ENCODE data around the gene CYP2W1.

CYP2W1 gene

DNA sequence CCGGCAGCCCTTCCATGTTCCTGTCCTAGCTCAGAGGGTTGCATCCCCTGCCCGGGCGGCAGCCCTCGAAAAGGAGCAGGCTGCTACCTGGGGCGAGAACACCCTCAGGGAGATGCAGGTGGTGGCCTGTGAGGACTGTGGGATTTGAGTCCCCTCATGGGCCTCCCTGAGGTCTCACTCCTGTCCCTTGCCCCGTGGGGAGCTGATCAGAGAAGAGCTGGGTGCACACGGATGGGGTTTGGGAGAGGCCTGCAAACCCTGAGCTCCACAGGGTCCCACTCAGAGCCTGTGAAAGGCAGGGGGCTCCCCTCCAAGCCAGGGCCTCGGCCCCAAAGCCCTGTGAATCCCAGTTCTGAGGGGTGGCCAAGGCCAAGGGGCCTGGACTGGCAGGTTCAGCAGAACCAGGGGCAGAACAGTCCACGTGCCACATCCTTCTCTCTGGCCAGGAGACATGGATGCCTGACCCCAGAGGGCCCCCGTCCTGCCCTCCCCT is 424 bp upstream of the CYP2W1 start:
- no peak for DNase-seq (ENCODE audit: low read depth in 2 of 2)

DNA sequence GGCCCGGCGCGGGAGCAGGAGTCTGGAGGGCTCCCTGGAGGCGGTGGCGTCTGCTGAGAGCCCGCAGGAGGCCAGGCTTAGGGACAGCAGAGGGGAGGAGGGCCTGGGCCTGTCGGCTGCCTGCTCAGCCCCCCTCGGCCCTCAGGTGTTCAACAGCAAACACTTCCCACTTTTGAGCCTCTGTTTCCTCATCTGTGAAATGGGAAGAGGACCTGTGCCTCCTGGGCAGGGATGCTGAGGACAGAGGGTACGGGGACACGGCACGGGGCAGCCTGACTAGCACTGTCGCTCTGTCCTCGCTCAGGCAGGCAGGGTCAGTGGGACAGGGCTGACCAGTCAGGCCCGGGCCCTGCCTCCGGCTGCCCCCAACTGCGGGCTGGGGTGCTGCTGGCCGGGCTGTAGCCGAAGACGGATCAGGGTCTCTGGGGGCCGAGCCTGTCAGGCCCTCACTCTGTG is 663 bp downstream of the CYP2W1 start:
- no peak for DNase-seq (ENCODE audit: low read depth in 2 of 2)

DNA sequence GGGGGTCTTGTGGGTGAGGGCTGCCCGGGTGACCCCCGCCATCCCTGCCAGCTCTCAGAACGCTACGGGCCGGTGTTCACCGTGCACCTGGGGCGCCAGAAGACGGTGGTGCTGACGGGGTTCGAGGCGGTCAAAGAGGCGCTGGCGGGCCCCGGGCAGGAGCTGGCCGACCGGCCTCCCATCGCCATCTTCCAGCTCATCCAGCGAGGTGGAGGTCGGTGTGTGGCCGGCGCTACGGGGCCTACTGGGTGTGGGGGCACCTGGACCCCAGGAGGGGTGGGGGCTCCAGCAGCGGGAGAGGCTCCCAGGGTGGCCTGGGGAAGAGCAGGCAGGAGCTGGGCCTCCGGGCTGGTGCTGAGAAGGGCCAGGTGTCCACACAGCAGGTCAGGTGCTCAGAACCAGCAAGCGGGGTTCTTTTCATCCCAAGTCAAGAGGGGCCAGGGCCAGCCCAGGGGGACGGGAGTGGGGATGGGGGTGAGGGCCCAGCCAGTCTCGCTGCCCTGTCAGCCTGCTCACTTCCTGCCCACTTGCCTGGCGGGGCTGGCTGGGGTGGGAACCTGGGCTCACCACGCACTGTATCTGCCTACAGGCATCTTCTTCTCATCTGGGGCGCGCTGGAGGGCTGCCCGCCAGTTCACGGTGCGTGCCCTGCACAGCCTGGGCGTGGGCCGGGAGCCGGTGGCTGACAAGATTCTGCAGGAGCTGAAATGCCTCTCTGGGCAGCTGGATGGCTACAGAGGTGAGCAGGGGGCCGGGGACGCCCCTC is 1.6 kb downstream of the CYP2W1 start:
- DNase-seq (ENCODE audit: low read depth in 2 of 2) = no peak

DNA sequence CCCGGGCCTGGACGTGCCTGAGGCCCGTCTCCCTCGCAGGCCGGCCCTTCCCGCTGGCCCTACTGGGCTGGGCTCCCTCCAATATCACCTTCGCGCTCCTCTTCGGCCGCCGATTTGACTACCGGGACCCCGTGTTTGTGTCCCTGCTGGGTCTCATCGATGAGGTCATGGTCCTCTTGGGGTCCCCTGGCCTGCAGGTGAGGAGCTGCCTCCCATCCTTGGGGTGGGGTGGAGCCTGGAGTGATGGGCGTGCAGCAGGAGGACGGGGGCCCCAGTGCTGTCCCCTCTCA is 2.1 kb downstream of the CYP2W1 start:
- DNase-seq (ENCODE audit: low read depth in 2 of 2) = no peak

- DNase-seq (ENCODE audit: low read depth in 2 of 2) = no peak
Measured at GRCh38 chr7:985915-986741, 3.1 kb downstream of the CYP2W1 start.

DNA sequence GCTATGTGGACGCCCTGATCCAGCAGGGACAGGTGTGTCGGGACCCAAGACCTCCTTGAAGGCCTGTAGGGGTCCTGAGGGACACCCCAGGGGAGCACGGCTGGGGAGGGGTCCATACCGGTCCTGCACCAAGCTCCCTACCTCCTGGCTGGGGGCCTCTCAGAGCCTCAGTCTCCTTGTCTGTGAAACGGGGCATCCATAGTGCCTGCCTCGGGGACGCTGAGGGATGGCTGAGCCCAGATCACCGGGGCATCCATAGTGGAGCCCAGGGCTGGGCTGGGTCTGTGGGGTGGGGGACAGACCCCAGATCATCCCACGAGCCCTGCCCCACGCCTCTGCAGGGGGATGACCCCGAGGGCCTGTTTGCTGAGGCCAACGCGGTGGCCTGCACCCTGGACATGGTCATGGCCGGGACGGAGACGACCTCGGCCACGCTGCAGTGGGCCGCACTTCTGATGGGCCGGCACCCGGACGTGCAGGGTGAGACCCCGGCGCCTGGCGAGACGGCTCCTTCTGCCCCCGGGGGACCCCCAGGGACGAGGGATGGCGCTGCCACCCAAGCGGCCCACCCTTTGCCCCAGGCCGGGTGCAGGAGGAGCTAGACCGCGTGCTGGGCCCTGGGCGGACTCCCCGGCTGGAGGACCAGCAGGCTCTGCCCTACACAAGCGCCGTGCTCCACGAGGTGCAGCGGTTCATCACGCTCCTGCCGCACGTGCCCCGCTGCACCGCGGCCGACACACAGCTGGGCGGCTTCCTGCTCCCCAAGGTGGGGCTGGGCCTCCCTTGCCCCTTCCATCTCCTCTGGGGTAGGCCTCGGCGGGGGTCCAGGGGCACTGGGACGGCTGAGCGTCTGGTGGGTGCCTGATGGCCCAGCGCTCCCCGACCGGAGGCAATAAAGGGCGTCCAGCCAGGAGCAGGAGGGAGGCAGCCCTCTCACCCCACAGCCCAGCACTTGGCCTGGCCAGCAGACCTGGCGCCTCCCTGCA is 4.1 kb downstream of the CYP2W1 start:
- DNase-seq (ENCODE audit: low read depth in 2 of 2) = no peak

- DNase-seq (ENCODE audit: low read depth in 2 of 2) = no peak
Measured at GRCh38 chr7:987909-988308, 4.9 kb downstream of the CYP2W1 start.

DNA sequence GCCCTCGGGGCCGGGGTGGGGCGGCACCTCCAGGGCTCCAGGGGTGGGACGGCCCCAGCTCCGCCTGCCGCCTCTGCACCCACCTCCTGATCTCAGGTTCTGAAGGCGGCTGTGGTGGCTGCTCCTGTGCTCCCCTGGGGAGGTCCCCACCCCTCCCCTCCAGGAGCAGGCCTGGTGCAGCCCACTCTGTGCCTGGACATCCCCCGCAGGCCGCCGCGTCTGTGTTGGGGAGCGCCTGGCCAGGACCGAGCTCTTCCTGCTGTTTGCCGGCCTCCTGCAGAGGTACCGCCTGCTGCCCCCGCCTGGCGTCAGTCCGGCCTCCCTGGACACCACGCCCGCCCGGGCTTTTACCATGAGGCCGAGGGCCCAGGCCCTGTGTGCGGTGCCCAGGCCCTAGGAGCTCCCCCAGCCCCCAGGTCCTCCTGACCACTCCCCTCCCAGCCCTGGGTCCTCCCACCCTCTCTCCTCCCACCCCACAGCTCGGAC is 5.5 kb downstream of the CYP2W1 start:
- no peak for DNase-seq (ENCODE audit: low read depth in 2 of 2)

- no peak for DNase-seq (ENCODE audit: low read depth in 2 of 2)
Measured at GRCh38 chr7:988963-989529, 6.1 kb downstream of the CYP2W1 start.

- no peak for DNase-seq (ENCODE audit: low read depth in 2 of 2)
Measured at GRCh38 chr7:990352-990932, 7.5 kb downstream of the CYP2W1 start.

DNA sequence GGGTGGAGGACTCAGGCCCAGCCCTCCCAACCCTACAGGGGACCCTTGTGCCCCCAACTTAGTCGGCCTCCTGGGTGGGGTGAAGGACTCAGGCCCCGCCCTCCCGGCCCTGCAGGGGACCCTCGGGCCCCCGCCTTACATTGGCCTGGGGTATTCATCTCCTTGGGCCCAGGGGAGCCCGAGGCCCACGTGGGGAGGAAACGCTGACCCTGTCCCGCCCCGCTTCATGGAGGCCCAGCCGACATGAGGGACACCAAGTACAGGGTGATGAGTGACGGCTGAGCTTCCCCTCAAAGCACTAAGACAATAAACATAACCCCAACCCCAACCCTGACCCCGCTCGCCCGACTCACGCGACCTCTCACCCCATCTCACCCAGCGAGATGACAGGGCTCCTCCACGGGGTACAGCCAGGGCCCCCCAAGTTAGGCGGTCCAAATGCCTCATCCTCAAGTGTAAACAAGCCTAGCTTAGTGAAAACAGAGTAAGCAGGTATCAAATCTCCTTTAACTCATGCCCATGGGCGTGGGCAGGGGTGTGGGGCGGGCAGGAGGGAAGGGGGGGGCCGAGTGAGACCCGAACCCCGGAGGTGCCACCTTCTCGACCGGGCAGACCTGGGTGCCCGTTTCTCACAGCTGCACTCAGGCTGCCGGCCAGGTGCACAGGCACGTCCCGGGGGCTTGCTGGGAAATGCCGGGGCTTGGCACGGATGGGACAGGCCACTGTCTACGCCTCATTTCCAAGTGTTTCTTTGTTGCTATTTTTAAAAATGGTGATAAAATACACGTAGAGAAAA is 8.2 kb downstream of the CYP2W1 start:
- DNase-seq (ENCODE audit: low read depth in 2 of 2) = no peak

DNA sequence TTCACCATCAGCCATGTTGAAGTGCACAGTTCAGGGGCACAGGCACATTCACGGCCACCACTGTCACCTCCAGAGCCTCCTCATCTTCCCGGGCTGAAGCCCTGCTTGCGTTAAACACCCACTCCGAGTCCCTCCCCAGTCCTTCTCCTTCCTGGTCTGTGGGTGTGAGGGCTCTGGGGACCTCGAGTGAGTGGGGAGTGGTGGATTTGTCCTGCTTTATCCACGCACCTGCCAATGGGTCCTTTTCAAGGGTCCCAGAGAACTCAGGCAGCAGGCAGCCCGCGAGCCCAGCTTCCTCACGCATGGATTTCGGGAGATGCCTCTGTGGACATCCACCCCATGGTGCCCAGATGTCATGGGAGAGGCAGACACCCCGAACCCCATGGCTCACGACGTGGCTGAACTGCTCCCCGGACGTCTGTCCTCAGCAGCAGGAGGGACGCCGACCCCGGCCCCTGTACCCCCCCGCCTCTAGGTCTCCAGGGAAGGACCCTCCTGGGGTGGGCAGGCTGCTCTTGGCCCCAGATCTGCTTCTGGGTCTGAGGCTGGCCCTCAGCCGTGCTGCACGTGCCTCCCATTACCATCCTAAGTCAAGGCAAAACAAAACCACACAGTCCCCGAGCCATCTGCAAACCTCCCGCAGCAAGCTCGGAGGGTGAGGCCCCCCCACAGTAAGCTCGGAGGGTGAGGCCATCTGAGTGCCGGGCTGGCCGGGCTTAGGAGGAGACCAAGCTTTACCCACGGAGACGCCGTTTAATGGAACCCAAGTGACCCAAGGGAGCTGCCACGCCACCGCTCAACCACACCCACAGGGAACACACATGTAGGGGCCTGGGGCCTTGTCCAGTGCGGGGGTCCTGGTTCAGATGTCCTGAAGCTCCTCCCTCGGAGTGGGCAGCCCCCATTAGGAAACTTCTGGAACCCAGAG is 9.0 kb downstream of the CYP2W1 start:
- DNase-seq (ENCODE audit: low read depth in 2 of 2) = no peak

GRCh38 chr7:992709-993607 is 10.0 kb downstream of the CYP2W1 start:
- peak; percentile 86 to 88 for DNase-seq (ENCODE audit: low read depth in 2 of 2)

DNA sequence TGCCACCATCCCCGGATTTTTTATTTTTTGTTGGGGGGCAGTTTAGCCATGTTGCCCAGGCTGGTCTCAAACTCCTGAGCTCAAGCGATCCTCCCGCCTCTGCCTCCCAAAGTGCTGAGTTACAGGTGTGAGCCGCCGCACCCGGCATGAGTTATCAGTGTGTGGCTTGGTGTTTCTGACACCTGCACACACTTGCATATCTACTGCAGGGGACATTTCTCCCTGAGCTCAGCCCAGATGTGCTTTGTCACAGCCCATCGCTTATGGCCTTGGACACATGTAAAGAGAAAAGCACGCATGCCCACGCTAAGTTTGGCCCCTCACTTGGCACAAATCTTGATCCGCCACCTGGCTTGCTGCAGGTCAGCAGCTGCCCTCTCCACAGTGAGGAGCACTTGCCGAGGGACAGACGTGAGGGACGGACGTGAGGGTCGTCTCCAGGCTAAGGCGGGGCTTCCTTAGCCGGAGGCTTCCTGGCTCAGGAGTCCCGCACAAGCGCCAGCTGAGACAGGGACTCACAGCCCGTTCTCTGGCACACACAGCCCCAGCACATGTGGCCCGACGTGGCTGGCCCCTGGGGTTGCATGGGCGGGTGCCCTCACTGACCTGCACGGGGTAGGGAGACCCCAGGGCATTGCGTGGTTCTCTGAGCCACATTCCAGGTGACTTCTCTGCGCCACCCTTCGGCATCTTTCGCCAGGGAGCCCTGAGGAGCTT is 11.8 kb downstream of the CYP2W1 start:
- DNase-seq (ENCODE audit: low read depth in 2 of 2) = no peak

DNA sequence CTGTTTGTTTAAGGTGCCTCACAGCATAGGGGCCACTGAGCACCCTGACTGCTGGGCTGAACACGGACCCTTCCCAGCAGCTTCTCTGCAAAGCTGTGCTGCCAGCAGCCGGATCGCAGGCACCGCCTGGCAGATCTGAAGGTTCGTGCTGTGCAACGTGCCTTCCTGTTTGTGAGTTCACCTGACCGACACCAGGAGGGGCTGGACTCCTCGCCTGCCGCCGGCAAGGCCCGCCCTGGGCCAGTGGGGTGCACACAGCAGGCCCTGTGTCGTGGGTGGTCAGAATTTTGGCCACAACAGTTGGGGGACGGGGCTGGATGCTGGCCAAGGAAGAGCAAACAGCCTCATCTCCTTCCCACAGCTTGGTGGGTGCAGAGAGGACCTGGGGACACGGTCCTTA is 12.6 kb downstream of the CYP2W1 start:
- no peak for DNase-seq (ENCODE audit: low read depth in 2 of 2)

DNA sequence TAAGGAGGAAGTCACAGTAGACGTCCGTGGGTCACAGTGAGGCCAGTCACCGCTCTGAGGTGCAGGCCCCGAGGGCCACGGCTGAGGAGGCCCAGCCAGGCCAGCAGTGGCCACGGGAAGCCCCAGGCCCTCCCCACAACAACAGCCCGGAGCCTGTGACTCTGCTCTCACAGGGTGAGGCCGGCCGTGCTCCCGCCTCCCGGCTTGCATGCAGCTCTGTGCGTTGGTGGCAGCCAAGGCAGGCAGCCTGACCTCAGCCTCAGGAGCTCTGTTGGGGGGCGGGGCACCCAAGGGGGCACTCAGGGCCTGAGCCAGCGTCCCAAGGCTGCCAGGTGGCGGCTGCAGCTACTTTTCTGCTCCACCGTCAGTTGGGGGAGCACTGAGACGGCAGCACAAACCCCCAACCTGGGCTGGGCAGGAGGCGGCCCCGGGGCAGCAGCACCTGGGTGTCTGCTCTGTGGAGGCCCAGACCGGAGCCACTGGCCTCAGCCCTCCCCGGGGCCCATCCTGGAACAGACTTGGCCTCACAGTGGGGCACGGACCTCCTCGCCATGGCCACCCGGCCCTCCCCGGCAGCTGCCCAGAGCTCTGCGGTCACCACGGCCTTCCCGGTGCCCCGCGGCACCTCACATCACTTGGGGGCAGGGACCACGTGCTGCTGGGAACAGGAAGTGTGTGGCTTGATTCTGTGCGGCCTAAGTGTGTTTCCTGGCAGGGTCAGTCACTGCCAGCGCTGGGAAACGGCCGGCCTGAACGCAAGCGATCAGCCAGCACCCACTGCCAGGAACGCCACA is 13.3 kb downstream of the CYP2W1 start:
- DNase-seq (ENCODE audit: low read depth in 2 of 2) = no peak
